Measurements from ENCODE around the gene SART1.
A peak's percentile ranks its signal among the peaks of the same experiment; 100 is the strongest.
"Not testable (repeated sequence)": the region's sequence is repeated elsewhere in the genome, so short reads cannot be mapped to it uniquely, and the experiment has no call there.

Gene SART1

GRCh38 chr11:65951641-65952040 lies 9.9 kb upstream of the SART1 start:
- H3K9ac ChIP-seq (ENCODE audit: low read depth, low read length); H3K36me3 ChIP-seq (ENCODE audit: insufficient read depth, low read depth, low read length); H3K9me3 ChIP-seq (ENCODE audit: insufficient read depth, low read depth, low read length); H3K4me3 ChIP-seq (ENCODE audit: low read length); H3K27ac ChIP-seq (ENCODE audit: low read length); H3K4me1 ChIP-seq (ENCODE audit: insufficient read depth, low read length); H3K27me3 ChIP-seq (ENCODE audit: insufficient read depth, low read length): not testable (repeated sequence)

- Histone ChIP-seq H3K4me3 (ENCODE audit: low read length) (no peak overlapping the region), H3K4me1 (ENCODE audit: insufficient read depth, low read length) (no peaks in the 10 kb centered on the region), H3K9ac (ENCODE audit: low read depth, low read length) (no peak overlapping the region), H3K27ac (ENCODE audit: low read length) (no peak overlapping the region), H3K27me3 (ENCODE audit: insufficient read depth, low read length) (no peaks in the 10 kb centered on the region), H3K36me3 (ENCODE audit: insufficient read depth, low read depth, low read length) (no peaks in the 10 kb centered on the region), H3K9me3 (ENCODE audit: insufficient read depth, low read depth, low read length) (no peaks in the 10 kb centered on the region)
These were observed 9.4 kb upstream of the SART1 start for GRCh38 chr11:65952052-65952521.

GRCh38 chr11:65953471-65953870 lies 8.1 kb upstream of the SART1 start:
- Histone ChIP-seq H3K27me3 (ENCODE audit: insufficient read depth, low read length) (no peaks in the 10 kb centered on the region), H3K36me3 (ENCODE audit: insufficient read depth, low read depth, low read length) (no peaks in the 10 kb centered on the region), H3K9ac (ENCODE audit: low read depth, low read length) (no peak overlapping the region), H3K4me3 (ENCODE audit: low read length) (no peak overlapping the region), H3K4me1 (ENCODE audit: insufficient read depth, low read length) (no peaks in the 10 kb centered on the region), H3K27ac (ENCODE audit: low read length) (no peak overlapping the region), H3K9me3 (ENCODE audit: insufficient read depth, low read depth, low read length) (no peaks in the 10 kb centered on the region)

- no peaks in the 10 kb centered on the region for H3K9me3 ChIP-seq (ENCODE audit: insufficient read depth, low read depth, low read length)
These were observed 6.8 kb upstream of the SART1 start for GRCh38 chr11:65954771-65955170.

GRCh38 chr11:65958291-65958690 lies 3.2 kb upstream of the SART1 start:
- peaks cover 6% of the 10 kb centered on the region for H3K4me1 ChIP-seq (ENCODE audit: insufficient read depth, low read length)
- H3K9ac ChIP-seq (ENCODE audit: low read depth, low read length) = no peak overlapping the region
- no peaks in the 10 kb centered on the region for H3K27me3 ChIP-seq (ENCODE audit: insufficient read depth, low read length)
- no peak overlapping the region for H3K4me3 ChIP-seq (ENCODE audit: low read length)
- no peaks in the 10 kb centered on the region for H3K9me3 ChIP-seq (ENCODE audit: insufficient read depth, low read depth, low read length)
- no peak overlapping the region for H3K27ac ChIP-seq (ENCODE audit: low read length)
- no peaks in the 10 kb centered on the region for H3K36me3 ChIP-seq (ENCODE audit: insufficient read depth, low read depth, low read length)

More at GRCh38 chr11:65954771-65955170, 6.8 kb upstream of the SART1 start:
- H3K9ac ChIP-seq (ENCODE audit: low read depth, low read length) = no peak overlapping the region
- no peaks in the 10 kb centered on the region for H3K27me3 ChIP-seq (ENCODE audit: insufficient read depth, low read length)
- H3K27ac ChIP-seq (ENCODE audit: low read length) = no peak overlapping the region
- H3K4me3 ChIP-seq (ENCODE audit: low read length) = no peak overlapping the region
- no peaks in the 10 kb centered on the region for H3K36me3 ChIP-seq (ENCODE audit: insufficient read depth, low read depth, low read length)
- H3K4me1 ChIP-seq (ENCODE audit: insufficient read depth, low read length) = no peaks in the 10 kb centered on the region

- Histone ChIP-seq H3K4me3 (ENCODE audit: low read length) (no peak overlapping the region), H3K27me3 (ENCODE audit: insufficient read depth, low read length) (no peaks in the 10 kb centered on the region), H3K27ac (ENCODE audit: low read length) (no peak overlapping the region), H3K36me3 (ENCODE audit: insufficient read depth, low read depth, low read length) (peaks cover 2% of the 10 kb centered on the region; the same call in 1 of the 2 replicates), H3K9ac (ENCODE audit: low read depth, low read length) (no peak overlapping the region), H3K4me1 (ENCODE audit: insufficient read depth, low read length) (peaks cover 6% of the 10 kb centered on the region), H3K9me3 (ENCODE audit: insufficient read depth, low read depth, low read length) (no peaks in the 10 kb centered on the region)
These were observed 2.6 kb upstream of the SART1 start for GRCh38 chr11:65958774-65959420.

GRCh38 chr11:65960824-65961266 lies 689 bp upstream of the SART1 start:
- Histone ChIP-seq H3K36me3 (ENCODE audit: insufficient read depth, low read depth, low read length) (peaks cover 21% of the 10 kb centered on the region), H3K9me3 (ENCODE audit: insufficient read depth, low read depth, low read length) (no peaks in the 10 kb centered on the region), H3K27ac (ENCODE audit: low read length) (peak overlapping the region; percentile 89), H3K27me3 (ENCODE audit: insufficient read depth, low read length) (no peaks in the 10 kb centered on the region), H3K4me1 (ENCODE audit: insufficient read depth, low read length) (peaks cover 6% of the 10 kb centered on the region), H3K4me3 (ENCODE audit: low read length) (peak overlapping the region; percentile 76), H3K9ac (ENCODE audit: low read depth, low read length) (peak overlapping the region; percentile 93)

GRCh38 chr11:65962141-65962564 lies 619 bp downstream of the SART1 start:
- H3K4me3 ChIP-seq (ENCODE audit: low read length) = peak overlapping the region; percentile 76
- H3K9me3 ChIP-seq (ENCODE audit: insufficient read depth, low read depth, low read length) = no peaks in the 10 kb centered on the region
- peaks cover 34% of the 10 kb centered on the region for H3K36me3 ChIP-seq (ENCODE audit: insufficient read depth, low read depth, low read length)
- no peaks in the 10 kb centered on the region for H3K27me3 ChIP-seq (ENCODE audit: insufficient read depth, low read length)
- peak overlapping the region; percentile 73; the same call in 1 of the 2 replicates for H3K9ac ChIP-seq (ENCODE audit: low read depth, low read length)
- H3K27ac ChIP-seq (ENCODE audit: low read length) = no peak overlapping the region
- peaks cover 6% of the 10 kb centered on the region for H3K4me1 ChIP-seq (ENCODE audit: insufficient read depth, low read length)

GRCh38 chr11:65964906-65965305 lies 3.4 kb downstream of the SART1 start:
- Histone ChIP-seq H3K4me1 (ENCODE audit: insufficient read depth, low read length) (peaks cover 6% of the 10 kb centered on the region), H3K27ac (ENCODE audit: low read length) (no peak overlapping the region), H3K27me3 (ENCODE audit: insufficient read depth, low read length) (no peaks in the 10 kb centered on the region), H3K4me3 (ENCODE audit: low read length) (no peak overlapping the region), H3K36me3 (ENCODE audit: insufficient read depth, low read depth, low read length) (peaks cover 61% of the 10 kb centered on the region), H3K9ac (ENCODE audit: low read depth, low read length) (no peak overlapping the region), H3K9me3 (ENCODE audit: insufficient read depth, low read depth, low read length) (no peaks in the 10 kb centered on the region)

- Histone ChIP-seq H3K9ac (ENCODE audit: low read depth, low read length) (no peak overlapping the region), H3K36me3 (ENCODE audit: insufficient read depth, low read depth, low read length) (peaks cover 66% of the 10 kb centered on the region), H3K9me3 (ENCODE audit: insufficient read depth, low read depth, low read length) (no peaks in the 10 kb centered on the region), H3K4me3 (ENCODE audit: low read length) (no peak overlapping the region), H3K4me1 (ENCODE audit: insufficient read depth, low read length) (peaks cover 6% of the 10 kb centered on the region), H3K27ac (ENCODE audit: low read length) (no peak overlapping the region), H3K27me3 (ENCODE audit: insufficient read depth, low read length) (no peaks in the 10 kb centered on the region)
These were observed 4.6 kb downstream of the SART1 start for GRCh38 chr11:65965986-65966762.

GRCh38 chr11:65967329-65967934 lies 5.9 kb downstream of the SART1 start:
- H3K4me1 ChIP-seq (ENCODE audit: insufficient read depth, low read length) = peaks cover 5% of the 10 kb centered on the region
- H3K36me3 ChIP-seq (ENCODE audit: insufficient read depth, low read depth, low read length) = peaks cover 76% of the 10 kb centered on the region
- no peaks in the 10 kb centered on the region for H3K9me3 ChIP-seq (ENCODE audit: insufficient read depth, low read depth, low read length)
- H3K27ac ChIP-seq (ENCODE audit: low read length) = no peak overlapping the region
- H3K27me3 ChIP-seq (ENCODE audit: insufficient read depth, low read length) = no peaks in the 10 kb centered on the region
- H3K4me3 ChIP-seq (ENCODE audit: low read length) = no peak overlapping the region
- H3K9ac ChIP-seq (ENCODE audit: low read depth, low read length) = no peak overlapping the region
